HT-29 (cell line): ENCODE measurements around the gene MCUR1. TPM values are rescaled to one million over a fixed set of nuclear protein-coding genes. Genes with fewer than 3 reads are reported as not detected.
"Not testable (repeated sequence)": the region's sequence is repeated elsewhere in the genome, so short reads cannot be mapped to it uniquely, and the experiment has no call there.

Source experiments
- DNase-seq: peaks from one replicate; pipeline ENCODE4 v3.0.0-alpha.2; 2015; ENCODE audit warnings: low spot score
- total RNA-seq: library from RNA; depleted of rRNA; stranded (reverse); fragments of >200 nt; shearing (Covaris generic); gene quantifications from 2 replicates; pipeline ENCODE4 v1.2.3, GENCODE V29; 2014

Gene MCUR1
- total RNA-seq, 1 experiment from 2014 or later = 20.2 TPM

- DNase-seq = no peak
These were observed 36.3 kb downstream of the MCUR1 start for GRCh38 chr6:13778028-13778427.

- DNase-seq = no peak
These were observed 37.8 kb downstream of the MCUR1 start for GRCh38 chr6:13776602-13777001.

- DNase-seq = not testable (repeated sequence)
These were observed 38.9 kb downstream of the MCUR1 start for GRCh38 chr6:13775466-13775865.

GRCh38 chr6:13772358-13773030 lies 41.9 kb downstream of the MCUR1 start:
- DNase-seq = not testable (repeated sequence)

GRCh38 chr6:13769655-13770053 lies 44.7 kb downstream of the MCUR1 start:
- no peak for DNase-seq

GRCh38 chr6:13769034-13769654 lies 45.2 kb downstream of the MCUR1 start:
- no peak for DNase-seq

GRCh38 chr6:13767121-13767808 lies 47.1 kb downstream of the MCUR1 start:
- DNase-seq = no peak

- DNase-seq = no peak
These were observed 48.1 kb downstream of the MCUR1 start for GRCh38 chr6:13766201-13766634.

- DNase-seq = no peak
These were observed 48.8 kb downstream of the MCUR1 start for GRCh38 chr6:13765570-13765969.

- DNase-seq = no peak
These were observed 49.4 kb downstream of the MCUR1 start for GRCh38 chr6:13764996-13765395.

GRCh38 chr6:13763740-13764381 lies 50.5 kb downstream of the MCUR1 start:
- no peak for DNase-seq

- no peak for DNase-seq
These were observed 51.5 kb downstream of the MCUR1 start for GRCh38 chr6:13762611-13763441.

- DNase-seq = no peak
These were observed 52.9 kb downstream of the MCUR1 start for GRCh38 chr6:13761361-13762036.

- no peak for DNase-seq
These were observed 53.8 kb downstream of the MCUR1 start for GRCh38 chr6:13760307-13761304.

GRCh38 chr6:13759025-13759424 lies 55.3 kb downstream of the MCUR1 start:
- DNase-seq = no peak

- DNase-seq = no peak
These were observed 59.7 kb downstream of the MCUR1 start for GRCh38 chr6:13754644-13755043.

GRCh38 chr6:13743736-13744127 lies 70.6 kb downstream of the MCUR1 start:
- DNase-seq = no peak

- no peak for DNase-seq
These were observed 71.2 kb downstream of the MCUR1 start for GRCh38 chr6:13742961-13743735.

- no peak for DNase-seq
These were observed 73.0 kb downstream of the MCUR1 start for GRCh38 chr6:13741365-13741764.
